ENCODE measurements around the gene LPP.
A peak's percentile ranks its signal among the peaks of the same experiment; 100 is the strongest.

LPP gene

GRCh38 chr3:188292251-188292650 lies 138.3 kb downstream of the LPP start:
- no peak overlapping the region for H3K4me3 ChIP-seq (replicated peaks; ENCODE audit: low read depth, low read length)
- DNase-seq (ENCODE audit: extremely low read depth, low read depth) = no peak
- no peak for TF ChIP-seq CTCF (IDR thresholded peaks at IDR 0.05; ENCODE audit: low read depth, low read length, missing control alignments)

DNA sequence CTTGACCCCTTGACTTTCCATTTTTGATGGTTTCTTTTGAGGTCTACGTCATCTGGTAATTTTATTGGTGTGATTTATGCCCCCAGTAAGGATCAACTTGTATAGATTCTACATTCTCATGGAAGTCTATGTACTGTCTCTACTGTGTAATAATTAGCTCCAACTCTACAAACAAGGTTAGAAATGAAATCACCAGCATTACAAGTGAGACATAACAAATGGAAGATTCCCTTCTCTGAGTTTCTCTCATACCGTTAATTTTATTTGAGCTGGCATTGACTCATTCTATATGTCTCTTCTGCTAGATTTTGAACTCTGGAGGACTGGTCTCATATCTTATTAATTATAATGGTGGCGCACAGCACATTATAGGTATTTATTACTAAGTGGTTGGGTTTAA lies 138.9 kb downstream of the LPP start:
- no peak for DNase-seq (ENCODE audit: extremely low read depth, low read depth)
- H3K4me3 ChIP-seq (replicated peaks; ENCODE audit: low read depth, low read length) = no peak overlapping the region
- TF ChIP-seq CTCF (IDR thresholded peaks at IDR 0.05; ENCODE audit: low read depth, low read length, missing control alignments) = no peak

DNA sequence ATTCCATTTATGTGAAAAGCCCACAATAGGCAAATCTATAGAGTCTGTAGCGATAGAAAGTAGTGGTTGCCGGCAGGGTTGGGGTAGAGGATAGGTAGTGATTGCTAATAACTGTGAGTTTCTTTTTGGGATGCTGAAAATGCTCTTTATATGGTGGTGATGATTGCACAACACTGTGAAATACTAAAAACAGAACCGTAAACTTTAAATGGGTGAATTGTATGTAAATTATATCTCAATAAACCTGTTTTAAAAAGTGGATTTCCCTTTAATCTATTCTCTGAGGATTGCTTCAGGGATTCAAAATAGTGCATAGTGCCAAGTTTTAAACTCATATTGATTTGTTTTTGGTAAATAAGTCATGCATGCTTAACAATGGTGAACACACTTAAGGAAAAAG lies 140.2 kb downstream of the LPP start:
- no peak overlapping the region for H3K4me3 ChIP-seq (replicated peaks; ENCODE audit: low read depth, low read length)
- no peak for TF ChIP-seq CTCF (IDR thresholded peaks at IDR 0.05; ENCODE audit: low read depth, low read length, missing control alignments)
- DNase-seq (ENCODE audit: extremely low read depth, low read depth) = no peak

DNA sequence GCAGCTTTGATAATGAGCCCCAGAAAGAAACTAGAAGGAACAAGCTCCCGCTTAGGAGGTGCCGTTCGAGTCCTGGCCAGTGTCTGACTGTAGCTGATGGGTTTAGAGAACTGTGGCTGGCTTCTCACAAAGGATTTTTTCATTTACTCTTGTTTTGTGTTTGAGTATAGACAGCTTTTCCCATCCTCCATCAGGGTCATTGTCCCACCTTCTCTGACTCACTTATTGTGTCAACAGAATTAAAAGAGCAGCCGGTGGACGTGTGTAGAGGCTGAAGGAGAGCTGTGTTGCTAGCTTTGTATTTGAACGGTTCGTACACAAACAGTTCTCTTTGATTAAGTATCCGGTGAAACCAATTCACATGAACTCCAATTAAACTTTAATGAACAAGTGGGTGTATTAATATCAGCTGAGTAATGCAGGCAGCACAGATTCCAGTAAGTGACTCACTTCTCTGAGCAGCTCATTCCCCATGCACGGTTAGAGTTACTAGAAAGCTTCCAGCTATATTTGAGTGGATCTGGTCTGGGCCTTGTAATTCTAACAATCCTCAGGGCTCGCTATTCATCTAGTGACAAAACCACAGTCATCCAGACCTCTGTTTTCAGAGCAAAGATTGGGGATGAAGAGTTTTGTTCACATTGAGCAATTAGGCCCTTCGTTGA lies 141.0 kb downstream of the LPP start:
- DNase-seq (ENCODE audit: extremely low read depth, low read depth) = peak; percentile 80
- no peak for TF ChIP-seq CTCF (IDR thresholded peaks at IDR 0.05; ENCODE audit: low read depth, low read length, missing control alignments)
- no peak overlapping the region for H3K4me3 ChIP-seq (replicated peaks; ENCODE audit: low read depth, low read length)

- no peak for TF ChIP-seq CTCF (IDR thresholded peaks at IDR 0.05; ENCODE audit: low read depth, low read length, missing control alignments)
- no peak for DNase-seq (ENCODE audit: extremely low read depth, low read depth)
- H3K4me3 ChIP-seq (replicated peaks; ENCODE audit: low read depth, low read length) = no peak overlapping the region
Observed at GRCh38 chr3:188295876-188296275, 141.9 kb downstream of the LPP start.

- no peak for DNase-seq (ENCODE audit: extremely low read depth, low read depth)
- TF ChIP-seq CTCF (IDR thresholded peaks at IDR 0.05; ENCODE audit: low read depth, low read length, missing control alignments) = no peak
- no peak overlapping the region for H3K4me3 ChIP-seq (replicated peaks; ENCODE audit: low read depth, low read length)
Observed at GRCh38 chr3:188296761-188297612, 143.0 kb downstream of the LPP start.
